HG03342 (cell line): ENCODE data around the gene FSD1L.
A peak's percentile ranks its signal among the peaks of the same experiment; 100 is the strongest.
"Not testable (repeated sequence)": the region's sequence is repeated elsewhere in the genome, so short reads cannot be mapped to it uniquely, and the experiment has no call there.

Source experiments
- ATAC-seq: cut with Tn5 transposase; IDR thresholded peaks from one replicate; pipeline ENCODE4 v1.9.1; 2021; ENCODE audit warnings: mild to moderate bottlenecking, moderate library complexity; ENCODE audit not compliant: unreplicated experiment

FSD1L gene

GRCh38 chr9:105541838-105542237, 94.0 kb downstream of the FSD1L start:
- ATAC-seq = peak; percentile 94

GRCh38 chr9:105554042-105554441, 106.2 kb downstream of the FSD1L start:
- no peak for ATAC-seq

GRCh38 chr9:105557804-105558610, 110.2 kb downstream of the FSD1L start, which contains the start of gene FKTN:
Gene FKTN, plus strand, starts transcription at chr9:105558131. Its CDS starts 16,902 bp downstream, at chr9:105575033.
- ATAC-seq = peak; percentile 95

GRCh38 chr9:105572455-105572854, 124.6 kb downstream of the FSD1L start:
- ATAC-seq = no peak

- not testable (repeated sequence) for ATAC-seq
These were observed 132.1 kb downstream of the FSD1L start for GRCh38 chr9:105579952-105580351.

GRCh38 chr9:105581550-105581949, 133.7 kb downstream of the FSD1L start:
- not testable (repeated sequence) for ATAC-seq

GRCh38 chr9:105593145-105593544, 145.3 kb downstream of the FSD1L start:
- no peak for ATAC-seq
